Hematopoietic multipotent progenitor cell treated with erythropoietin and hydrocortisone succinate and interleukin-3 and kit ligand, for 17 days (in vitro differentiated cells): ENCODE measurements around the gene WNT3A.

Source experiments
- DNase-seq: peaks from one replicate; pipeline ENCODE4 v3.0.0-alpha.2; 2015; ENCODE audit warnings: low spot score

The WNT3A gene

GRCh38 chr1:228084797-228085196 is 78.0 kb downstream of the WNT3A start:
- DNase-seq, result no peak

- peak; percentile 51 for DNase-seq
Measured at GRCh38 chr1:228085287-228085951, 78.6 kb downstream of the WNT3A start.

GRCh38 chr1:228087771-228088251 is 81.0 kb downstream of the WNT3A start:
- no peak for DNase-seq

- peak; percentile 62 for DNase-seq
Measured at GRCh38 chr1:228088586-228089498, 82.0 kb downstream of the WNT3A start.

- no peak for DNase-seq
Measured at GRCh38 chr1:228089519-228090380, 83.0 kb downstream of the WNT3A start.

GRCh38 chr1:228090613-228091081 is 83.8 kb downstream of the WNT3A start:
- DNase-seq, result no peak

GRCh38 chr1:228091084-228091483 is 84.3 kb downstream of the WNT3A start:
- DNase-seq, result no peak

GRCh38 chr1:228092342-228093049 is 85.7 kb downstream of the WNT3A start:
- DNase-seq, result no peak

- no peak for DNase-seq
Measured at GRCh38 chr1:228093050-228093906, 86.5 kb downstream of the WNT3A start.

GRCh38 chr1:228094432-228095016 is 87.7 kb downstream of the WNT3A start:
- DNase-seq, result no peak

- no peak for DNase-seq
Measured at GRCh38 chr1:228095161-228095560, 88.4 kb downstream of the WNT3A start.

- DNase-seq, result no peak
Measured at GRCh38 chr1:228095938-228096337, 89.1 kb downstream of the WNT3A start.

GRCh38 chr1:228096416-228097332 is 89.9 kb downstream of the WNT3A start:
- DNase-seq, result no peak

- no peak for DNase-seq
Measured at GRCh38 chr1:228097333-228098081, 90.7 kb downstream of the WNT3A start.

- DNase-seq, result no peak
Measured at GRCh38 chr1:228098323-228098931, 91.6 kb downstream of the WNT3A start.

- DNase-seq, result no peak
Measured at GRCh38 chr1:228099331-228099732, 92.5 kb downstream of the WNT3A start.

- no peak for DNase-seq
Measured at GRCh38 chr1:228100822-228101613, 94.2 kb downstream of the WNT3A start.
